ENCODE results near the gene RNF223.

RNF223 gene

GRCh38 chr1:1042835-1043234, 31.3 kb downstream of the RNF223 start:
- TF ChIP-seq TCF4 (CRISPR knock-in tag; IDR thresholded peaks at IDR 0.05; ENCODE audit: borderline replicate concordance): no peak
- no peak for TF ChIP-seq TSHZ2 (CRISPR knock-in tag; IDR thresholded peaks at IDR 0.05)
- no peak for TF ChIP-seq ZNF8 (CRISPR knock-in tag; IDR thresholded peaks at IDR 0.05)
- no peak for TF ChIP-seq ARNTL (CRISPR knock-in tag; IDR thresholded peaks at IDR 0.05; ENCODE audit: borderline replicate concordance, low read depth)
- no peak for TF ChIP-seq ZFP30 (CRISPR knock-in tag; IDR thresholded peaks at IDR 0.05)
- TF ChIP-seq PPARA (CRISPR knock-in tag; IDR thresholded peaks at IDR 0.05; ENCODE audit: borderline replicate concordance): no peak
- TF ChIP-seq OSR1 (CRISPR knock-in tag; IDR thresholded peaks at IDR 0.05): no peak
- TF ChIP-seq PATZ1 (CRISPR knock-in tag; IDR thresholded peaks at IDR 0.05; ENCODE audit: borderline replicate concordance): no peak
- TF ChIP-seq BACH2 (CRISPR knock-in tag; IDR thresholded peaks at IDR 0.05; ENCODE audit: borderline replicate concordance): no peak
- TF ChIP-seq ZFP3 (CRISPR knock-in tag; IDR thresholded peaks at IDR 0.05): no peak
- TF ChIP-seq TOX (CRISPR knock-in tag; IDR thresholded peaks at IDR 0.05; ENCODE audit: borderline replicate concordance): no peak
- no peak for TF ChIP-seq ESRRG (CRISPR knock-in tag; IDR thresholded peaks at IDR 0.05)
- no peak for TF ChIP-seq ZC3H10 (CRISPR knock-in tag; IDR thresholded peaks at IDR 0.05)
- TF ChIP-seq GLIS3 (CRISPR knock-in tag; IDR thresholded peaks at IDR 0.05): no peak
- no peak for TF ChIP-seq ISL1 (CRISPR knock-in tag; IDR thresholded peaks at IDR 0.05)
- no peak for TF ChIP-seq ZNF565 (CRISPR knock-in tag; conservative IDR thresholded peaks at IDR 0.05; ENCODE audit: low read depth)
- TF ChIP-seq CREB5 (CRISPR knock-in tag; IDR thresholded peaks at IDR 0.05; ENCODE audit: low read depth): no peak
- TF ChIP-seq SNAI2 (CRISPR knock-in tag; IDR thresholded peaks at IDR 0.05): no peak
- TF ChIP-seq POU6F1 (CRISPR knock-in tag; IDR thresholded peaks at IDR 0.05; ENCODE audit: borderline replicate concordance, low read depth): no peak
- ATAC-seq: no peak

- TF ChIP-seq OSR1 (CRISPR knock-in tag; IDR thresholded peaks at IDR 0.05) (no peak), ZC3H10 (CRISPR knock-in tag; IDR thresholded peaks at IDR 0.05) (no peak), ZFP30 (CRISPR knock-in tag; IDR thresholded peaks at IDR 0.05) (no peak)
Observed at GRCh38 chr1:1041873-1042272, 32.2 kb downstream of the RNF223 start.

GRCh38 chr1:1041092-1041523, 33.0 kb downstream of the RNF223 start:
- ATAC-seq: no peak
- TF ChIP-seq BACH2 (CRISPR knock-in tag; IDR thresholded peaks at IDR 0.05; ENCODE audit: borderline replicate concordance) (no peak), ESRRG (CRISPR knock-in tag; IDR thresholded peaks at IDR 0.05) (no peak), GLIS3 (CRISPR knock-in tag; IDR thresholded peaks at IDR 0.05) (no peak), RARB (CRISPR knock-in tag; IDR thresholded peaks at IDR 0.05) (no peak), TCF4 (CRISPR knock-in tag; IDR thresholded peaks at IDR 0.05; ENCODE audit: borderline replicate concordance) (no peak), SNAI2 (CRISPR knock-in tag; IDR thresholded peaks at IDR 0.05) (no peak), ZNF70 (CRISPR knock-in tag; IDR thresholded peaks at IDR 0.05) (no peak), ZFP3 (CRISPR knock-in tag; IDR thresholded peaks at IDR 0.05) (no peak), PATZ1 (CRISPR knock-in tag; IDR thresholded peaks at IDR 0.05; ENCODE audit: borderline replicate concordance) (no peak), TOX (CRISPR knock-in tag; IDR thresholded peaks at IDR 0.05; ENCODE audit: borderline replicate concordance) (no peak), TSHZ2 (CRISPR knock-in tag; IDR thresholded peaks at IDR 0.05) (no peak), ARNTL (CRISPR knock-in tag; IDR thresholded peaks at IDR 0.05; ENCODE audit: borderline replicate concordance, low read depth) (no peak), CREB5 (CRISPR knock-in tag; IDR thresholded peaks at IDR 0.05; ENCODE audit: low read depth) (no peak), ZNF8 (CRISPR knock-in tag; IDR thresholded peaks at IDR 0.05) (no peak)

More at GRCh38 chr1:1041873-1042272, 32.2 kb downstream of the RNF223 start:
- no peak for ATAC-seq

Measured in SK-N-SH treated with all-trans-retinoic acid at 6 μM for 48 hours (cell line).